ENCODE results near the gene CBX6. TPM values are rescaled to one million over a fixed set of nuclear protein-coding genes. Genes with fewer than 3 reads are reported as not detected.

The CBX6 gene
- total and polyA plus RNA-seq, 9 of the 15 experiments (the other 6 are each of a cell fraction or from before 2014, with no cell fraction given), result 0.75 to 31.6 (median 8.0) TPM

- peak; percentile 41; the same call in 1 of the 2 replicates for TF ChIP-seq REST (IDR thresholded peaks at IDR 0.05; ENCODE audit: borderline replicate concordance)
- no peak for TF ChIP-seq REST (CRISPR knock-in tag; IDR thresholded peaks at IDR 0.05; ENCODE audit: low read depth)
- peak; percentile 81 to 90 (median 85) for TF ChIP-seq CTCF (IDR thresholded peaks at IDR 0.05 in 2 of 3, conservative IDR thresholded peaks at IDR 0.05 in 1 of 3; ENCODE audit: insufficient read depth in 2 of 3, low read depth in 1 of 3, low read length in 3 of 3)
- TF ChIP-seq MAZ (CRISPR knock-in tag; conservative IDR thresholded peaks at IDR 0.05 in 1 of 2, IDR thresholded peaks at IDR 0.05 in 1 of 2), result peak in 1 of 2 experiments; percentile 31; a peak in 1 of 4 replicates
- 0 out of 2 replicates have a peak, but pooled peaks have one; percentile 9 for TF ChIP-seq PKNOX1 (IDR thresholded peaks at IDR 0.05)
- no peak for TF ChIP-seq C11orf30 (IDR thresholded peaks at IDR 0.05; ENCODE audit: low read depth)
- no peak for TF ChIP-seq ZNF217 (CRISPR knock-in tag; IDR thresholded peaks at IDR 0.05)
- TF ChIP-seq ELK1 (CRISPR knock-in tag; IDR thresholded peaks at IDR 0.05), result no peak
- TF ChIP-seq ZNF592 (IDR thresholded peaks at IDR 0.05), result no peak
- TF ChIP-seq ZNF354B (CRISPR knock-in tag; IDR thresholded peaks at IDR 0.05), result no peak
- TF ChIP-seq CREB1 (IDR thresholded peaks at IDR 0.05), result no peak
- TF ChIP-seq CREB1 (CRISPR knock-in tag; IDR thresholded peaks at IDR 0.05), result no peak
Measured at GRCh38 chr22:38870312-38870741, 1.7 kb downstream of the CBX6 start (continued).

Data from K562 (cell line).